Measurements from ENCODE around the gene SERF1A. TPM values are rescaled to one million over a fixed set of nuclear protein-coding genes. Genes with fewer than 3 reads are reported as not detected.
"Not testable (repeated sequence)": the region's sequence is repeated elsewhere in the genome, so short reads cannot be mapped to it uniquely, and the experiment has no call there.

Gene SERF1A
- total RNA-seq = 10 to 100 TPM in 1 of 4 donors, 1 to 10 TPM in 3; 2.9 to 15.0 (median 6.2) TPM

- H3K36me3 ChIP-seq; H3K9me3 ChIP-seq; H3K4me1 ChIP-seq; H3K27ac ChIP-seq; in situ Hi-C loops (cut with MboI; ENCODE audit: low sequenced_read_pairs in 4 of 4); intact Hi-C loops (cut with DNase I; ENCODE audit: low total_unique reads); DNase-seq; H3K4me3 ChIP-seq; H3K27me3 ChIP-seq: not testable (repeated sequence)
- ATAC-seq = peak; percentile 95 to 96
Observed at GRCh38 chr5:70900533-70901271, at the start of gene SERF1A. Gene SERF1A (plus strand): TSS chr5:70900669. CDS start chr5:70900870, 201 bp downstream.

GRCh38 chr5:70866778-70867177 lies 33.7 kb upstream of the SERF1A start:
- H3K4me1 ChIP-seq; in situ Hi-C loops (cut with MboI; ENCODE audit: low sequenced_read_pairs in 4 of 4); H3K27ac ChIP-seq; H3K36me3 ChIP-seq; ATAC-seq; intact Hi-C loops (cut with DNase I; ENCODE audit: low total_unique reads); H3K9me3 ChIP-seq; DNase-seq; H3K27me3 ChIP-seq; H3K4me3 ChIP-seq: not testable (repeated sequence)

- in situ Hi-C loops (cut with MboI; ENCODE audit: low sequenced_read_pairs in 4 of 4); H3K4me3 ChIP-seq; H3K9me3 ChIP-seq; intact Hi-C loops (cut with DNase I; ENCODE audit: low total_unique reads); DNase-seq; H3K36me3 ChIP-seq; ATAC-seq; H3K27me3 ChIP-seq; H3K4me1 ChIP-seq; H3K27ac ChIP-seq: not testable (repeated sequence)
Observed at GRCh38 chr5:70870626-70871025, 29.8 kb upstream of the SERF1A start.

GRCh38 chr5:70896076-70896475 lies 4.4 kb upstream of the SERF1A start:
- DNase-seq; H3K27ac ChIP-seq; H3K27me3 ChIP-seq; H3K36me3 ChIP-seq; H3K4me1 ChIP-seq; ATAC-seq; H3K9me3 ChIP-seq; H3K4me3 ChIP-seq; intact Hi-C loops (cut with DNase I; ENCODE audit: low total_unique reads); in situ Hi-C loops (cut with MboI; ENCODE audit: low sequenced_read_pairs in 4 of 4): not testable (repeated sequence)

- peak in 1 of 2 donors; percentile 42 for ATAC-seq
- intact Hi-C loops (cut with DNase I; ENCODE audit: low total_unique reads); DNase-seq; H3K27ac ChIP-seq; H3K4me3 ChIP-seq; H3K36me3 ChIP-seq; H3K9me3 ChIP-seq; in situ Hi-C loops (cut with MboI; ENCODE audit: low sequenced_read_pairs in 4 of 4); H3K4me1 ChIP-seq; H3K27me3 ChIP-seq: not testable (repeated sequence)
Observed at GRCh38 chr5:70901272-70901571, 753 bp downstream of the SERF1A start.

GRCh38 chr5:70906624-70907023 lies 6.2 kb downstream of the SERF1A start:
- in situ Hi-C loops (cut with MboI; ENCODE audit: low sequenced_read_pairs in 4 of 4); H3K36me3 ChIP-seq; DNase-seq; ATAC-seq; H3K27me3 ChIP-seq; intact Hi-C loops (cut with DNase I; ENCODE audit: low total_unique reads); H3K9me3 ChIP-seq; H3K4me1 ChIP-seq; H3K4me3 ChIP-seq; H3K27ac ChIP-seq: not testable (repeated sequence)

- H3K27ac ChIP-seq; H3K27me3 ChIP-seq; H3K9me3 ChIP-seq; intact Hi-C loops (cut with DNase I; ENCODE audit: low total_unique reads); DNase-seq; H3K36me3 ChIP-seq; H3K4me1 ChIP-seq; in situ Hi-C loops (cut with MboI; ENCODE audit: low sequenced_read_pairs in 4 of 4); ATAC-seq; H3K4me3 ChIP-seq: not testable (repeated sequence)
Observed at GRCh38 chr5:70916829-70917228, 16.4 kb downstream of the SERF1A start.

GRCh38 chr5:70925211-70925562 lies 24.7 kb downstream of the SERF1A start:
- DNase-seq; in situ Hi-C loops (cut with MboI; ENCODE audit: low sequenced_read_pairs in 4 of 4); H3K36me3 ChIP-seq; H3K4me3 ChIP-seq; intact Hi-C loops (cut with DNase I; ENCODE audit: low total_unique reads); H3K9me3 ChIP-seq; H3K27me3 ChIP-seq; H3K4me1 ChIP-seq; H3K27ac ChIP-seq: not testable (repeated sequence)
- ATAC-seq = peak; percentile 57 to 60

GRCh38 chr5:70931709-70932368 lies 31.4 kb downstream of the SERF1A start:
- in situ Hi-C loops (cut with MboI; ENCODE audit: low sequenced_read_pairs in 4 of 4); H3K27me3 ChIP-seq; H3K9me3 ChIP-seq; ATAC-seq; DNase-seq; H3K4me3 ChIP-seq; H3K36me3 ChIP-seq; H3K27ac ChIP-seq; intact Hi-C loops (cut with DNase I; ENCODE audit: low total_unique reads); H3K4me1 ChIP-seq: not testable (repeated sequence)

GRCh38 chr5:70932560-70932959 lies 32.1 kb downstream of the SERF1A start:
- H3K36me3 ChIP-seq; in situ Hi-C loops (cut with MboI; ENCODE audit: low sequenced_read_pairs in 4 of 4); H3K4me1 ChIP-seq; H3K4me3 ChIP-seq; DNase-seq; H3K9me3 ChIP-seq; intact Hi-C loops (cut with DNase I; ENCODE audit: low total_unique reads); H3K27ac ChIP-seq; H3K27me3 ChIP-seq; ATAC-seq: not testable (repeated sequence)

GRCh38 chr5:70953068-70953467 lies 52.6 kb downstream of the SERF1A start:
- H3K4me3 ChIP-seq; in situ Hi-C loops (cut with MboI; ENCODE audit: low sequenced_read_pairs in 4 of 4); H3K36me3 ChIP-seq; H3K27ac ChIP-seq; H3K9me3 ChIP-seq; intact Hi-C loops (cut with DNase I; ENCODE audit: low total_unique reads); H3K27me3 ChIP-seq; DNase-seq; H3K4me1 ChIP-seq; ATAC-seq: not testable (repeated sequence)
